ENCODE measurements around the gene NR3C2.
"Not testable (repeated sequence)": the region's sequence is repeated elsewhere in the genome, so short reads cannot be mapped to it uniquely, and the experiment has no call there.

The NR3C2 gene

GRCh38 chr4:148154769-148155168, 287.4 kb downstream of the NR3C2 start:
- no peak for DNase-seq

GRCh38 chr4:148152868-148153625, 289.2 kb downstream of the NR3C2 start:
- no peak for DNase-seq

GRCh38 chr4:148151806-148152205, 290.4 kb downstream of the NR3C2 start:
- DNase-seq: no peak

GRCh38 chr4:148145475-148145874, 296.7 kb downstream of the NR3C2 start:
- no peak for DNase-seq

- no peak for DNase-seq
These were observed 299.0 kb downstream of the NR3C2 start for GRCh38 chr4:148143174-148143573.

GRCh38 chr4:148141501-148141900, 300.7 kb downstream of the NR3C2 start:
- DNase-seq: no peak

- no peak for DNase-seq
These were observed 315.4 kb downstream of the NR3C2 start for GRCh38 chr4:148126825-148127224.

- no peak for DNase-seq
These were observed 317.7 kb downstream of the NR3C2 start for GRCh38 chr4:148124512-148124911.

- not testable (repeated sequence) for DNase-seq
These were observed 319.1 kb downstream of the NR3C2 start for GRCh38 chr4:148123161-148123560.

GRCh38 chr4:148120216-148120615, 322.0 kb downstream of the NR3C2 start:
- no peak for DNase-seq

GRCh38 chr4:148118633-148119032, 323.6 kb downstream of the NR3C2 start:
- DNase-seq: no peak

- DNase-seq: no peak
These were observed 324.0 kb downstream of the NR3C2 start for GRCh38 chr4:148118179-148118578.

GRCh38 chr4:148116969-148117368, 325.2 kb downstream of the NR3C2 start:
- no peak for DNase-seq

- DNase-seq: peak in 1 of 2 donors; percentile 3
These were observed 325.9 kb downstream of the NR3C2 start for GRCh38 chr4:148116264-148116663.

GRCh38 chr4:148114436-148114835, 327.8 kb downstream of the NR3C2 start:
- DNase-seq: no peak

GRCh38 chr4:148112231-148112982, 329.8 kb downstream of the NR3C2 start:
- DNase-seq: no peak

- no peak for DNase-seq
These were observed 332.0 kb downstream of the NR3C2 start for GRCh38 chr4:148110169-148110568.

GRCh38 chr4:148109216-148109615, 333.0 kb downstream of the NR3C2 start:
- no peak for DNase-seq

GRCh38 chr4:148108766-148109165, 333.4 kb downstream of the NR3C2 start:
- no peak for DNase-seq

GRCh38 chr4:148103597-148104355, 338.4 kb downstream of the NR3C2 start:
- DNase-seq: no peak

GRCh38 chr4:148101790-148102189, 340.4 kb downstream of the NR3C2 start:
- DNase-seq: no peak

- DNase-seq: no peak
These were observed 341.0 kb downstream of the NR3C2 start for GRCh38 chr4:148101235-148101634.

- no peak for DNase-seq
These were observed 344.4 kb downstream of the NR3C2 start for GRCh38 chr4:148097801-148098200.
